ENCODE results near the gene CMTM2.
A peak's percentile ranks its signal among the peaks of the same experiment; 100 is the strongest.
"Not testable (repeated sequence)": the region's sequence is repeated elsewhere in the genome, so short reads cannot be mapped to it uniquely, and the experiment has no call there.

The CMTM2 gene

DNA sequence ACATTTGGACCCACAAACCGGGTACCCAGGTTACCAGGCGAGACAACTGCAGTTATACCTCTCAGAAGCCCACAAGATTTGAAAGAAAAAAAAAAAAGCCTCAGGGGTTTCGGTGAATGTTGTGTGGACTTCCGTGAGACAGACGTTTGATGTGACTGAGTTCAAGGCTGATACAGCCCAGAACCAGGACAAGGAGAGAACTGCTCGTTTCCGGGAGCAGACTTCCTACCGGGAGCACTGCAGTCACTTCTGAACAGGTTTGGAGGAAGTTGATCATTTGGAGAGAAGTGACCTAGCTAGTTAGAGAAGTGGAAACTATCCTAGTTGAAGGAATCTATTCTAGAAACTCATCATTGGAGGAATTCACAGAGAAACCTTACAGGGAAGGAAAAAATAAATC is 26.0 kb upstream of the CMTM2 start:
- DNase-seq, result no peak

DNA sequence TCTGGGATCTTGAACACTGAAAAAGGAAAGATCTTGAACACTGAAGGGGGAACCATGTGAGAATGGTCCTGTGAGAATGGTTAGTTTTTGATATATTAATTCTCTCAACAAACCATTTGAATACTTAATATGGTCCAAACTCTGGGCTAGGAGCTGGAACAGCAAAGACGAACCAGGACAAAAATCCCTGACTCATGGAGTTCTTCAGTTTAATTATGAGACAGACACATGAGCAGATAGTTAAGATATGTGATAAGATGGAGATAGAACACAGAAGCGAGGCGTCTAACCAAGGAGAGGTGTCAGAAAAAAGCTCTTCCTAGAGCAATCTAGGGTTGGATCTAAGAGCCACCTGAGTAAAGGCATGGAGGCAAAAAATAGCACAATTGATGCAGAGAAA is 25.2 kb upstream of the CMTM2 start:
- no peak for DNase-seq

GRCh38 chr16:66554495-66554894 is 24.8 kb upstream of the CMTM2 start:
- DNase-seq, result no peak

DNA sequence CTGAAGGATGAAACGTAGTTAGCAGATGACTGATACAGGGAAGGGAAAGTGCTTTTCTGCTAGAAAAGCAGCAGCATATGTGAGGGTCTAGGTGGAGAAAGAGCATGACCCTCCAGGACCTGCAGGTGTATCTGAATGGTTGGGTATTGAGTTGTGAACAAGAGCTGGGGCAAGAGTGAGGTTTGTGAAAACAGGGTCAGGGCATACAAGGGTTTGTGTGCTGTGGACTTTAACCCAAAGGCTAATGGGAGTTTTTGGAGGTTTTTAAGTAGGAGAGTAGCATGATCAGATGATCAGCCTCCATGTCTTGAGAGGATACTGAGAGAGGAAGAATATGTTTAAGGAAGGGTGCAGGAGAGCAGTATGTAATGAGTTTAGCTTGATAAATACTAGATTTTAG is 19.2 kb upstream of the CMTM2 start:
- no peak for DNase-seq

DNA sequence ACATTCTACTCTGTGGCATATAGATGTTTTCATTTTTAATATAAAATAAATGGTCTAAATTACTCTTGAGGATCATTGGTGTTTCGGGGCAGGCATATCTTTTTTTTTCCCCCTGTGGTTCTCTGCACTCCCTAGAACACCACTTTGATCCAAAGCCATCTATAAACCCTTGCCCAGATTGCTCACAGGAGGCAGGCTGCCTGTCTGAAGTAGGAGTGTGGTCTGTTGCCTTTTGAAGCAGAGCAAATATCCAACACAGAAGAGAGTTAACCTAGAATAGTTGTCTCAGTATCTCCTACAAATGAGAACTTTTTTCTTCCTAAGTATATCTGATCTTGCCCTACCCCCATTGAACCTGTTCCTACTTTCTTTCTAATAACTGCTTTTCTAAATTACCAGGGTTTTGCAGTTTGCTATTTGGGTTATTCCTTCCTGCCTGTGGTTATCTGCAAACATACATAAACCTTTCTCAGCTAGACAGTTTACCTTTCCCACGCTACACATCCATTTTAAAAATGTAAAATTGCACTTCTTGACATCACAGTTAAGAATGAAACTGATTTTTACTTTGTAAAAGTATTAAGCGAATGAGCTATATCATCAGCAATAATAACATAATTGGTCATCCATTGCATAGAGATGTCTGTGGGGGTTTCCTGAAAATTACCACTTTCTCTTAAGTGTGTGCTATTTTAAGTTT is 17.7 kb upstream of the CMTM2 start:
- DNase-seq, result no peak

- peak; percentile 4 for DNase-seq
Measured at GRCh38 chr16:66562409-66562808, 16.9 kb upstream of the CMTM2 start.

DNA sequence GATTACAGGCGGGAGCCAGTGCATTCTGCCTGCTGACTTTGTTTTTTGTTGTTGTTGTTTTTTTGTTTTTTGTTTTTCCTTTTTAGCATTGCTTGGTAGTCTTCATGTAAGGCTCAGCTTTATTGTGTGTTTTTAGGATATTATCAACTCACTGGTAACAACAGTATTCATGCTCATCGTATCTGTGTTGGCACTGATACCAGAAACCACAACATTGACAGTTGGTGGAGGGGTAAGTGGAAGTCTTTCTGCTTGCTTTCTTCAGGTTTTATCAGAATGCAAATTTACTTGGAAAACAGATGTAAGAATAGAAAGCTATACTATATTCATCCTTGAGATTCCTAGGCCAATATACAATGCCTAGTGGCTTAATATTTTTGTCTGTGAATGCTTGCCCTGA is 16.3 kb upstream of the CMTM2 start:
- no peak for DNase-seq

DNA sequence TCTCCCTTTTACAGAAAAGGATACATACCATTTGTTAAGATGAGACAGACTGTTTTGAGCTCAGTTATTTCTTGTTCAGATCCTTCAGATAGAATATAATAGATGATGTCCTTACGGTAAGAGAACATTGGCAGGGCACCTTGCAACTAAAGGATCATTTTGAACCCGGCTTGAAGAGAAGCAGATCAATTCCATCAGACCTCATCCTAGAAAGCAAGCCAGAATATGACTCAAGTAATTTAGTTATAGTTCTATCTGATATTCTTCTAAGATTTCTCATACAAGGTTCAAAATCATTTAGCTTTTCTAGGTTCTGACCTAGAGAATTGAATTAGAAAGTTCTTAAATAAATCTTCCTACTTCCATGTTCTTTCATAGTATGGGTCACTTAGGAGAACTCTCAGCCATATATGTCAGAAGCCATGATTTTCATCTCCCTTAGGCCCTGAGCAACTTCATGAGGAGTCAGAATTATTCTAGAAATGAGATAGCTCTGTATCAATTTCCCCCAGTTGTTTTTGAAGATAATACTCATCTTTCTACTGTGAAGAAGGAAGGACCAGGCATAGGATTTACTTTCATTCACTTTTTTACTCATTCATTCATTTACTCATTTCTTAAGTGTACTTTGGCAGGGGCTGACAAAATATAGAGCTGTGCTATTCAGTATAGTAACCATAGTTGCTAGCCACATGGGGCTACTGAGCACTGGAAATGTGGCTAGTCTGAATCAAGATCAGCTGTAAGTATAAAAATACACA is 15.5 kb upstream of the CMTM2 start:
- no peak for DNase-seq

DNA sequence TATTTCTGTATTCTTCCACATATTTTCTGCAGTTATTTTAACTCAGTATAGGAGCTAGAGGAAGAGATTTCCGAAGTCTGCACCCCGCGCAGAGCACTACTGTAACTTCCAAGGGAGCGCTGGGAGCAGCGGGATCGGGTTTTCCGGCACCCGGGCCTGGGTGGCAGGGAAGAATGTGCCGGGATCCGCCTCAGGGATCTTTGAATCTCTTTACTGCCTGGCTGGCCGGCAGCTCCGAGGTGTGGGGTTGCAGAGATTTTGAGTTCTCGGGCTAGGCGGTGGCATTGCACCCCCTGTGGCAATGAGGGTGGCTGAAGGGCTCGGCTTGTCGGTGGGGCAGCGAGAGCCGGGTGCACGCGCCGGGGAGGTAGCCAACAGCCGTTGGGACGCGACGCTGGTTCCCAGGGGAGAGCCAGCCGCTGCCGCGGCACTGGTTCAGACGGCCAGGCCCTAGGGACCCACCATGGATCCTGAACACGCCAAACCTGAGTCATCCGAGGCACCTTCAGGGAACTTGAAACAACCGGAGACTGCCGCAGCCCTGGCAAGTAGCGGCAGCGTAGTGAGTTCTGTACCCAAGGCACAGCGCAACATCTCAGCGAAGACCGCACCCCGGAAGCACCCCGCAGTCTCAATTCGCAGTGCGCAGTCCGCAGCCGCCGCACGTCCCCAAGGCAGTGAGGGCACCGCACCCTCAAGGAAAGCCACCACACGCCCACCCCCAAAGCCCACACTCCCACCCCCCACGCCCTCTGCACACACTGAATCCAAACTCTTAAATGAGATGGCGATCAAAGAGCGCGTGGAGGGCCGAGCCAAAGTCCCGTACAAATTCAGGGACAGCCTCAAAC is 13.0 kb upstream of the CMTM2 start, which contains the start of gene CMTM1:
Gene CMTM1, plus strand, starts transcription at position 389 of the 851 bp plus-strand sequence. Its CDS starts 75 bp downstream, at position 464.
- DNase-seq, result no peak

GRCh38 chr16:66567270-66567669 is 12.0 kb upstream of the CMTM2 start:
- DNase-seq, result not testable (repeated sequence)

- DNase-seq, result no peak
Measured at GRCh38 chr16:66568355-66568754, 10.9 kb upstream of the CMTM2 start.

DNA sequence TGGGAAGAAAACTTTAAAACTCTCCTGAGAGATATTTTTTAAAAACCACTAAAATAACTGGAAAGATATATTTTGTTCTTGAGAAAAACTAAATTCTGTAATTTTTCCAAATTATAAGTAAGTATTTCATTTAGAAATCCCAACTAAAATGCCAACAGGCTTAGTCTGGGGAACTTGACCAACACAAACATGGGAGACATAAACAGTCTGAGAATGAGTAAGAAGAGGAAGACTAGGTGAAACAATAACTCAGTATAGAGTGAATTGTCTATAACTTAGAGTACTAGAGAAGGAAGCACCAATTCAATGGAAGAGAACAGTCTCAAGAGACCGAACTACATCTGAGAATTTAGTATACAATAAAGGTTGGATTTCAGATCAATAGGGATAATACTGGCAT is 10.1 kb upstream of the CMTM2 start:
- no peak for DNase-seq

DNA sequence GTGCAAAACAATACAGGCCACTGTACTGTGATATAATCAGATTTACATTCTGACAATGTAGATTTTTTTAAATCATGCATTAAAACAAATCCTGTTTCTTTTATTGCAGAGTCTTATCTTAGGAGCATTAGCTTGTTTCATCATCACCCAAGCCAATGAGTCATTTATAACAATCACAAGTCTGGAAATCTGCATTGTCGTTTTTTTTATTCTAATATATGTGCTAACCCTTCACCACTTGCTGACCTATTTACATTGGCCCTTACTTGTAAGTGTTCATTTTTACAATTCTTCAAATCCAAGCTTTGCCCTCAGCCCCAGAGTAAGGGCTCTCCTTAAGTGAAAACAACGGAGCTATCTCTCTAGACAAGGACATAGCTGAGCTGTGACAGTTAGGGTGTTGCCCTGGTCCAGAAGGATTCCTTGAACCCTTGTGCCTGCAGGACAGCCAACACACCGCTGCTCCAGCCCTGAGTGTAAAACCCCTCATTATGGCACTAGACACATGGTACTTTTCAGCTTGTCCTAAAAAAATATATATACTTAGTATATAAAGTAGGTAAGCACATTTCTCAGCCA is 9.3 kb upstream of the CMTM2 start:
- DNase-seq, result no peak

DNA sequence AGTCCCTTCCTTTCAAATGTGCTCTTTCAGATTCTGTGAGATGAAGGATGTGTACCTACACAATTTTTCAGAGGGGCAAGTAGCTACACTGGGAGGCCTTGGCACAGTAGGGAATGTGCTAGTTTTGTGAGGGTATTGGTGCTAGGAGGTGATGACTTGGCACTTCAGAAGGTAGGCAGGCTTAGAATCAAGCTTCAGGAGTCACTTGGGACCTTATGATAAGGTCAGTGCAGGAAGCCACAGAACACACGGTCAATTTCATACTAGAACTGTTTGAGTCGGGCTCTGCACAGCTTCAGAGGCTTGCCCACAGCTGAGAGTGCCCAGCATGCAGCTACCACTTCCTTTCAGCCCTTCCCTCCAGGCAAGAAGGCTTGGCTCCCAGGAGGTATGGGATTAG is 6.9 kb upstream of the CMTM2 start:
- DNase-seq, result no peak

DNA sequence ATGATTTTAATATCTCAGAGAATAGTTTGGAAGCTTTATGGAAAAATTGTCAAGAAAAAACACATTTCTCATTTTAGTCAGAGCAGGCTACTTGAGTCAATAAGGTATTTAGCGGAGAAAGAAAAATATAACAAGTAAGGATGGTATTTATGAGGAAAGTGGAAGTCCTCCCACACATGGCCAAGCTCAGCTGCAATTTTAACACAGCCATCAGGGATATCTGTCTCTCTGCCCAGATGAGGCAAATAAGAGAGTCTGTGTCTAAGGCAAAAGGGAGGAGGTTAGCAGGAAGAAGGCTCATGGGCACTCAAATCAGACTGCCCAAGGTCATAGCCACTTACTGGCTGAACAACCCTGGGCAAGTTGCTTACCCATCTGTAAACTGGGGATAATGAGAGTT is 5.2 kb upstream of the CMTM2 start:
- DNase-seq, result no peak

DNA sequence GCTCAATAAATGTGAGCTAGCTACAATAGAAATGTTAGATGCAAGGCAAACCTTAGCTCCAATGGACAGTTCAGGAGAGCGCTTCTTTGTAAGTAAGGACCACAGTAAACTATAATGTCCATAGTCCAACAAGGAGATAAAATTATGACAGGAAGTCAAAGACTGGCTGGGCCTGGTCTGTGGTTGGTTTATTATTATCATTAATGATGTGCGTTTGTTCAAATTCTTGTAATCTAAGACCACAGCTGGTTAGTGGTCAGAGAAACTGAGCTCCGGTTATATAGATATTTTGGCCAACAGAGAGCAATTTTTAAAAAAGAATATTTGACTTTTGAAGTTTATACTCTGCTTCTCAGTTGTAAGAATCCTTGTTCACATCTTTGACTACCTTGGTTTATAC is 4.7 kb upstream of the CMTM2 start:
- no peak for DNase-seq

DNA sequence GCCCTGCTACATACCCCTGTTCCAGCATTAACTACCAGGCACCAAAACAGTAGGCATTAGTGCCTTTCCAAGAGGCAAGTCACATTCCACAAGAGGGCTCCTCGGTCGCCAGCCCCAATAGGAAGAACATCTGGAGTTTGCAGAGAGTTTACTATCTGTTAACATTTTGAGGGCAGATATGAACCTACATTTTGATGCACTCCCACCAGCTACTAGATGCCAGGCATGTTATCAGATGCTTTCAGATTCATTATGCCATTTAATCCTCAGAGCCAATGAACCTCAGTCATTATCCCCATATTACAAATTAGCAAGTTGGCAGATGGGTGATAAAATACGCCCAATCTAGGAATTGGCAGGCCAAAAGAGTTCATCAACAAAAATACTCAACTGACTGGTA is 4.2 kb upstream of the CMTM2 start:
- DNase-seq, result no peak

GRCh38 chr16:66576296-66576695 is 3.0 kb upstream of the CMTM2 start:
- DNase-seq, result no peak

DNA sequence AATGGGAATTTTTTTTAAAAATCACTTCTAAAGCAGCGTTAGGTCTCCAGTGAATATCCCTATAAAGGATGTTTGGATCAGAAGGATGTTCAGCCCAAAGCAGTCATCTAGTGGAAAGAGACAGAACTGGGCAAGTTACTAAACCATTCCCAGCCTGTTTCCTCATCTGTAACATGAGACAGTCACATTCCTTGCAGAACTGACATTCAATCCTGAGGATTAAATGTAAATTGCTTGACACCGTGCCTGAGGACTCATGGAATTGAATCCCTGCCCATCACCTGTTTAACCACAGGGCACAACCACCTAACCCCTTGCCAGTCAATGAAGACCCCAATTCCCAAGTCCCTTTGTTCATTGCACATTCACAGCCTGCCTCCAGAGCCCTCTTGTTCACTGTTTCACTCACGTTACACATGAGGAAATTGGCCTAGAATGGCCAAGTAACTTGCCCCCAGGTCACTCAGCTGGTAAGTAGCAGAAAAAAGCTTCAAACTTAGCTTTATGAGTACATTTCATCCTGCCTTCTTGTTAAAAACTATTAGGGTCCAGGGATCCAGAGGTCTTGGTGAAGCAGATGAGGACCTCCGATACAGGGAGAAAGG is 1.4 kb downstream of the CMTM2 start:
- peak; percentile 32 for DNase-seq

DNA sequence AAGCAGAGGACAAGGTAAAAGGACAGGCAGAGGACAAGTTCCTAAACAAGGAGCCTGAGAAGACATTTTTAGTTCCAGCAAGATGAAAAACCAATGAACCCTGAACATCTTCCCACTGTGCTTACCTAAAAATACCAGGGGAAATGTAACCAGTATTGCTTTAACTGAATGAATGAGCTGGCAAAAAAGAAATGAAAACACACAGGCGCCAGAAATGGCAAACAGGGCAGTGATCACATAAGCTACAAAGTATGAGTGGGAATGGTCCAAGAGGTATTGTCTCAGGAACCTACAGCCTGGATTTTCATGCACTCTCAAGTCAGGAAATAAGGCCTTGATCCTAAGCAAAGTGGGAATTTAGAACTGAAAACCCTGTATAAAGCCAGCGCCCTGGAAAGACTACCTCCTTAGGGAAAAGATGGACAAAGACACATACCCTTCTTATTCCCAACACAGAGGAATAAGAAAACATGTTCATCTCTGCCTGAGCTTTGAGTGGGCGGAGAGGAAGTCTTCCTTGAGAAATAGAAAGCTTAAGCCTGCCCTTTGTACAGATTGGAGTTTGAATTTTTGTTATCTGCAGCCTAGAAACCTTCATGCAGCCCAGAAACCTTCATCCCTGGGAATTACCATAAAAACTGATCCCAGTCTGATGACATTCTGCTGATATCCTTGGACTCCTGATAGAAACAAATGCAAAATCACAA is 2.1 kb downstream of the CMTM2 start:
- DNase-seq, result no peak

- DNase-seq, result no peak
Measured at GRCh38 chr16:66585481-66586239, 6.4 kb downstream of the CMTM2 start.
